Measurements from ENCODE around the gene STAMBP.
"Not testable (repeated sequence)": the region's sequence is repeated elsewhere in the genome, so short reads cannot be mapped to it uniquely, and the experiment has no call there.

The STAMBP gene

GRCh38 chr2:73888388-73888787 lies 59.6 kb downstream of the STAMBP start:
- no peak for DNase-seq

DNA sequence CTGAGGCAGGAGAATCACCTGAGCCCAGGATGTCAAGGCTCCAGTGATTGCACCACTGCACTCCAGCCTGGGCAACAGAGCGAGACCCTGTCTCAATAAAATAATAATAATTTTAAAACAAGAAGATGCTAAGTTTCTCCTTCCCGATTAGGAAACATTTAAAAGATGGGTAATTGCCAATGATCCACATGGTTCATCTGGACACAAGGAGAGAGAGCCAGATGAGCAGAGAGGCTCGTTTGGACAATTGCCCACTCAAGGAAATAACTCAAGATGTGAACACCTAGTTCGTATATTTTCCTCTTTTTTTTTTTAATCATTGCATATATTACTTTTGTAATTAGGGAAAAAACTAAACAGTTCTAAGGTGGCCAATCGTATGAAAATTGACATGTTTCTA lies 60.4 kb downstream of the STAMBP start:
- DNase-seq, result no peak

- no peak for DNase-seq
These were observed 61.7 kb downstream of the STAMBP start for GRCh38 chr2:73890301-73891092.

DNA sequence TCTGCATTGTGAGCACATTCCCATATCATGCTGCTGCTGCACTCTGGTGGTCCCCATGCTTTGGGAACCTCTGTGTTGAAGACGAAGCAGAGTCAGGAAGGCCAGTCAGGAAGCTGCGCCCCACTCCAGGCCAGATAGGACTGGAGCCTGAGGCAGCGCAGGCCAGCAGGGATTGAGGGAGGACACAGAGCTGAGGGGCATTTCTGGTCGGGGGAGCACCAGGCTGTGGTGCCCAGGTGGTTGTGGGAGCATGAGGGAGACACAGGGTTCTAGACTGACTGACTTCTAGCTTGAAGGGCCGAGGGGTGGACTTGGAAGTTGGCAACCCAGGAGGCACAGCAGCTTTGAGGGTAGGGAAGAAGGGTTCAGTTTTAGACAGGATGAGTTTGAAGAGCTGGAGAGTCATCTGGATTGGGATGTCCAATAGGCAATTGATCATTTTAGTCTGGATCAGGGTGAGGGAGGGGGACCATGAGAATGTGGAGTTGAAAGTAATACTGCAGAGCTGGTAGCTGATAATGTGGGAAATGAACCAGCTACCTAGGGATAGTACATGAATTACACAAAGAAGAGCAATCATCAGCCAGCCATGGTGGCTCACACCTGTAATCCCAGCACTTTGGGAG lies 62.6 kb downstream of the STAMBP start:
- no peak for DNase-seq

- no peak for DNase-seq
These were observed 64.0 kb downstream of the STAMBP start, which contains the start of gene ACTG2 for GRCh38 chr2:73892631-73893329. Gene ACTG2, plus strand, starts transcription at chr2:73893008. Its CDS starts 8,304 bp downstream, at chr2:73901312.

- no peak for DNase-seq
These were observed 65.2 kb downstream of the STAMBP start for GRCh38 chr2:73893764-73894474.

DNA sequence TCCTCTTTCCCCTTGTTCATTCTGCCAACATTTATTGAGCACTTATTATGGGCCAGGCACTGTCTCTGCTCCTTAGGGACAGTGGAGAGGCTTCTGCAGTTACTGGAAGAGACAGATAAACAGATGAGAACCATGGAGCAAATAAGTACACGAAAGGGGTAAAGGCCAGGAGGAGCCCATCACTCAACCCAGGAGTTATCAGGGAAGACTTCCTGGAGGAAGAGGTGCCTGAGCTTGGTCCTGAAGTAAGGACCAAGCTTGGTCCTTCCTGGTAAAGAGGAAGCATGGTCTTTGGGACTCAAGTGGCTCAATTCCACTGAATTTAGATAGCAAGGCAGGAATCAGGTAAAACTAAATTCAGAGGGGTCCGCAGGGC lies 65.7 kb downstream of the STAMBP start:
- no peak for DNase-seq

DNA sequence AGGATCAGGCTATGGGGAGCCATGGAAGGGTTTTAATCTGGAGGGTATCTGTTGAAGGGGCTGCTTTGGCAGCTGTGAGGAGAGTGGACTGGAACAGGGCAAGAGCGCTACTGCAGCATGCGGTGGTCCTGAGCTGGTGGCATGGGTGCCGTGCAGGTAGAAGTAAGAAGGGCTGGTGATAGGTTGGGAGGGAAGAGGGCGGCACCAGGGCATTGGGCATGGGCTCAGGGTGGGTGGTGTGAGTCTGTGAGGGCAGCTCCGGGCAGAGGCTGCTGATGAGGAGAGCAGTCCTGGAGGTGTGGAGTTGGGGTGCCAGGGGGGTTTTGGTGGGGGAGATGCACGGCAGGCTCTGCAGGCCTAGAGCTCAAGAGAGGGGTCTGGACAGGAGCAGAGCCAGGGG lies 66.1 kb downstream of the STAMBP start:
- no peak for DNase-seq

DNA sequence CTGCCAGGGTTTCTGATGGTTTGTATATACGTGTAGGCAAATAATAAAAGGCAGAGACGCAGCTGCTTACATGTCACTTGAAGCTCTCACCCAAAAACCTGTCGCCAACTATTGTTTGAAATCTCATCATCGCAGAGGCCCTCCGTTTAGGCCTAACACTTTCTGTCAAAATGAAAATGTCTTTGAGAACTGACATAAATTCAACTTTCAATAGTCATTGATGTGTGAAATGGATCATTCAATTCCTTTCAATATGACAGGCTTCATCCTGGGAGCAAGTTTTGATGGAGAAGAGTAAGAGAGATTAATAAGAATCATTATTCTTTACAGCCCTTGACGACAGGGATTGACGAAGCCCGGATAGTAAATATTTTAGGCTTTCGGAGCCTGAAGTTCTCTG lies 66.7 kb downstream of the STAMBP start:
- no peak for DNase-seq

DNA sequence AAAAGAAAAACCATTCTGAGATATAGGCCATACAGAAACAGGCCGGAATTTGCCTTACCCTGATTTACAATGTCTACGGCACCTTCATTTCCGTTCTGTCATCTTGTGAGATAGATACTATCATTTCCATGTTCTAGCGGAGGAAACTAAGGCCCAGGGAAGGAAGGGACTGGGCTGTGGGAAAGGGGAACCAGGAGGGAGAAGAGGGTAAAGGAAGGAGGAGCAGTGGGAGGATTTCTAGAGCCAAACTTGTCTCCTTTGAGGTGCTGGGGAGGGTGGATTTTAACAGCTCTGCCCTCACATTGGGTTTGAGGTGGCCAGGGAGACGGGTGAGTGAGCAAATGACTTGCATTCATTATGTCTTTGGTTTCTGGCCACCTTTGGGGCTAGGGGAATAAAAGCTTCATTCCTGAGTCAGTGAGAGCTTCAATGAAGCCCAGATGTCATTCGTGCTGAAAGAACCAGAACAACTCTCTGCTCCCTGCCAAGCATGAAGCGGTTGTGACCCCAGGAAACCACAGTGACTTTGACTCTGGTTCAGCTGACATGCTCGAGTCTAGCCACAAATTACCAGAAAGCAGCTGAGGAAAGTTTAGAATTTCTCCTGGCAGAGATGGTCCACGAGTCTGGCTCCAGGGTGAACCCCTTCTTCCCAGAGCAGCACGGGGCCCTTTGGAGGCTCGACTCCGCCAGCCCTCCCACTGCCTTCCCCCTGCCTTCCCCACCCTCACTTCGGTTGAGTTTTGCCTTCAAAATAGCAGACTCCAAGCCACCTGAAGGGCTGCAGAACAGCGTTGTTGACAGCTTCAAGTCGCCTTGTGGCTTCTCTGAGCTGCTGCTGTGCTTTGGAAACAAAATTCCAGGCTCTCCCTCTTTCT lies 67.8 kb downstream of the STAMBP start:
- peak in 1 of 2 donors; percentile 16 for DNase-seq

DNA sequence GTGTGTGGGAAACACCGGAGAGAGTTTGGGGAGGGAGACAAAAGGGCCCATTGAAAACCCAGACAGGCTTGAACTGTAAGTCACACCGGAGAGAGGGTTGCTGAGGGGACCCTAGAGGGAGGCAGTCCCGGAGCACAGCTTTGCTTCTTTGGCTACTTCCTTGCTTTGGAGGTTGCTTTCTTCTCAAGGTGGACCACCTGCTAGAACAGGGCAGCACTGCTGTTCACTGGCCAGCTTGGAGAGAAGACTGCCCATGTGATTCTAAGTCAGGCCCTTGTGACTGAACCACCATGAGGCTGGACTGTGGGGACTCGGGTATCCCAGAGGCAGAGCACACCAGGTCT lies 68.5 kb downstream of the STAMBP start:
- no peak for DNase-seq

DNA sequence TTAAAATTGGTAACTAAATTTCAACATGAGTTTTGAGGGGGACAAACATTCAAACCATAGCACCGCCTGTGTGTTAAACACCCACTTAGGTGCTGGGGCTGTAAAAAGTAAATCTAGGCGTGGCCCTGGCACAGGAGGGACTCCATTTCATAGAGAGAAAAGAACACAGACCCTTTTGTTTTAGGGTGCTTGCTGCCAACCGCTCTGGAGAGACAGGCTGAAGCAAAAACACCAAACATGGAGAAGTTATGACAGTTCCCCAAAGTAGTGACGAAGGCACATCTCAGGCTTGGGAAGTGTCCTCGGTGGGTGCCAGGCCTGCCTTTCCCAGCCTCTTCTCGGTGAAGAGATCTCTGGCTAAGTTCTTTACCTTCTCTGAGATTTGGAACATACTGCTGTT lies 69.2 kb downstream of the STAMBP start:
- no peak for DNase-seq

- DNase-seq, result no peak
These were observed 71.1 kb downstream of the STAMBP start for GRCh38 chr2:73899801-73900336.

GRCh38 chr2:73901143-73901542 lies 72.4 kb downstream of the STAMBP start:
- DNase-seq, result no peak

- no peak for DNase-seq
These were observed 73.5 kb downstream of the STAMBP start for GRCh38 chr2:73902284-73902683.

DNA sequence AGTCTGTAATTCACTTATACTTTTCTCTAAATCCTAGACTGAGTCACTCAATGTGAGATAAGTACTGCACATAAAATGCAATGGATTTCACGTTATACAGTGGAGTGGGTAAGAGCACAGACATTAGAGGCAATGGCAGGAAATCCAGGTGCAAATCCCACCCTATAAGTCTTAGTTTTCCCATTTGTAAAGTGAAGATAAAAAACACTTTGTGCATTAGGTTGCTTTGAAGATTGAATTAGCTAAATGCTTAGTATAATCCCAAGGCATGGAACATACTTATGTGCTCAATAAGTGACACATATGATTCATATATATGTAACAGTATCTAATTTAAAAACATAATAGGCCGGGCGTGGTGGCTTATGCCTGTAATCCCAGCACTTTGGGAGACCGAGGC lies 74.6 kb downstream of the STAMBP start:
- no peak for DNase-seq

- DNase-seq, result not testable (repeated sequence)
These were observed 75.3 kb downstream of the STAMBP start for GRCh38 chr2:73903949-73904613.

- no peak for DNase-seq
These were observed 76.2 kb downstream of the STAMBP start for GRCh38 chr2:73904952-73905351.

DNA sequence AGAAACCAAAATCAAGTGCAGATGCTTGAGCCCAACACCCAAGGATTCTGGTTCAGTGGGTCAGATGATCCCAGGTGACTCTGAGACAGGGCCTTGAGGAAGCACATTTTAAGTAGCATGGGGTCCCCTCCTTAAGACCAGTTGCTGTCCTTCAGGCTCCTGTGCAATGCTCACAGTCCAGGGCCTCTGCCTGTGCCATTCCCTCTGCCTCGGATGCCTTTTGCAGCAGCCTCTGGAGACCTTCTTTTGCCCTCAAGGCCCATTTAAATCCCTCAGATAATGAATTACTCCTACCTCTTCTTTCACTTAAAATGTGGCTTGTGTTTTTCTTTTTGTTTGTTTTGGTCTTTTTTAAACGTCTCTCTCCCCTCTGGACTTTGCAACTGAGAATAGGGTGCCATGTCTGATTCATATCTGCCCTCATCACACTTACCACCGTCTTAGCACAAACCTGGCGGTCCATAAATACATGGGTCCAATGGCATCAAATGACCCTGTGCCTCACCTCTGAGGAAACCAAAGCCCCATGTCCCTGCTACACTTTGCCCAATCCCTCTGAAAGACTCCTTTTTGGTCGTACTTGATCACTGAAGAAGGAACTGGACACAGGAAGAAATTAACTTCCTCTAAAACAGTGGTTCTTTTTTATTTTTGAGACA lies 78.2 kb downstream of the STAMBP start:
- DNase-seq, result no peak

GRCh38 chr2:73907840-73908452 lies 79.2 kb downstream of the STAMBP start:
- DNase-seq, result peak; percentile 48 to 60
